Mucosa of descending colon (tissue), 3 donors: ENCODE data around the gene KRTAP2-4. TPM values are rescaled to one million over a fixed set of nuclear protein-coding genes. Genes with fewer than 3 reads are reported as not detected.
"Not testable (repeated sequence)": the region's sequence is repeated elsewhere in the genome, so short reads cannot be mapped to it uniquely, and the experiment has no call there.

ENCODE experiments used
- ATAC-seq: fragments of 200-7000 bp; cut with Tn5 transposase; one replicate; pipeline ENCODE4 v1.9.1; 2020; ENCODE audit warnings: mild to moderate bottlenecking, moderate library complexity
- DNase-seq, 3 donors: peaks; one replicate each; pipeline ENCODE4 v3.0.0-alpha.2; 2020
- H3K36me3 ChIP-seq: fragments of 200-600 bp; one replicate; pipeline ENCODE4 v1.8.0; 2021; ENCODE audit warnings: low read depth, mild to moderate bottlenecking
- H3K4me1 ChIP-seq: fragments of 200-600 bp; one replicate; pipeline ENCODE4 v1.8.0; 2021; ENCODE audit warnings: low read depth, mild to moderate bottlenecking
- H3K4me3 ChIP-seq: fragments of 200-600 bp; one replicate; pipeline ENCODE4 v1.8.0; 2021; ENCODE audit warnings: mild to moderate bottlenecking
- H3K9me3 ChIP-seq: fragments of 200-600 bp; one replicate; pipeline ENCODE4 v1.8.0; 2021; ENCODE audit warnings: mild to moderate bottlenecking
- CTCF ChIP-seq: fragments of 200-600 bp; IDR thresholded peaks from one replicate; pipeline ENCODE4 v1.8.0; 2022; ENCODE audit warnings: antibody characterized with exemption, mild to moderate bottlenecking
- intact Hi-C, 2 donors: fragments of 100-400 bp; cut with DNase I in 1 of 2; cut with micrococcal nuclease in 1 of 2; formaldehyde crosslinking; loops; one replicate each; pipeline versions ENCODE4 v1.11.0 to v1.11.1; 2022; cut with DNase I, micrococcal nuclease
- long read RNA-seq, 2 donors: library from polyadenylated mRNA; unstranded; transcript quantifications; one replicate each; pipeline ENCODE4 v2.0.0, GENCODE V29; 2019 to 2021
- total RNA-seq, 3 donors: library from RNA; stranded (reverse); fragmentation: NEBNext Ultra II Directional in 2 of 3; extraction: Animal tissue kit (Norgen Biotek cat#: 25700) in 2 of 3; gene quantifications; one replicate each; pipeline versions ENCODE4 v1.2.1 to v1.2.4, GENCODE V29; 2021 to 2023
- donor health status: DM: no; HTN: no; CAD: no; lungs with moderate emphysema.
- donor health status: DM: no; HTN: no; CAD: no.
- donor health status: DM: no; HTN: yes; CAD: no.

Gene KRTAP2-4
- not detected for total RNA-seq
- long read RNA-seq, donor 1, result 0 reads
- long read RNA-seq, donor 2, result 0 reads

- intact Hi-C loops, result no loop called here
- Histone ChIP-seq H3K4me3 (no peak within 1 kb of the TSS), H3K9me3 (no peaks in the 10 kb centered on the region), H3K4me1 (no peaks in the 10 kb centered on the region), H3K36me3 (no peaks in the 10 kb centered on the region)
- TF ChIP-seq CTCF, result no peak
- ATAC-seq (no peak), DNase-seq (no peak)
Observed at GRCh38 chr17:41065829-41066624, at the start of gene KRTAP2-4. Gene KRTAP2-4, minus strand, starts transcription at chr17:41065879. Its CDS starts 34 bp downstream, at chr17:41065845.

- no peaks in the 10 kb centered on the region for H3K9me3 ChIP-seq
- intact Hi-C loops, result no loop called here
- H3K4me3 ChIP-seq, result no peak overlapping the region
- ATAC-seq (no peak), DNase-seq (no peak)
- no peaks in the 10 kb centered on the region for H3K36me3 ChIP-seq
- TF ChIP-seq CTCF, result no peak
- H3K4me1 ChIP-seq, result no peaks in the 10 kb centered on the region
Observed at GRCh38 chr17:41111151-41111885, 45.6 kb upstream of the KRTAP2-4 start.

- H3K4me3 ChIP-seq, ATAC-seq, intact Hi-C loops, H3K4me1 ChIP-seq, DNase-seq, H3K36me3 ChIP-seq, H3K9me3 ChIP-seq: not testable (repeated sequence)
Observed at GRCh38 chr17:41108728-41109386, 43.2 kb upstream of the KRTAP2-4 start.

GRCh38 chr17:41107941-41108450 is 42.3 kb upstream of the KRTAP2-4 start:
- ATAC-seq (no peak), DNase-seq (no peak)
- no peak for TF ChIP-seq CTCF
- Histone ChIP-seq H3K36me3 (no peaks in the 10 kb centered on the region), H3K4me3 (no peak overlapping the region), H3K4me1 (no peaks in the 10 kb centered on the region), H3K9me3 (no peaks in the 10 kb centered on the region)
- intact Hi-C loops, result no loop called here

GRCh38 chr17:41105347-41105746 is 39.7 kb upstream of the KRTAP2-4 start, which contains the start of gene KRTAP4-9:
Gene KRTAP4-9, plus strand, starts transcription at chr17:41105389. Its CDS starts 0 bp downstream, at chr17:41105389.
- H3K36me3 ChIP-seq, H3K9me3 ChIP-seq, H3K4me3 ChIP-seq, DNase-seq, ATAC-seq, H3K4me1 ChIP-seq, intact Hi-C loops: not testable (repeated sequence)

- H3K9me3 ChIP-seq, intact Hi-C loops, ATAC-seq: not testable (repeated sequence)
Observed at GRCh38 chr17:41104386-41105038, 38.8 kb upstream of the KRTAP2-4 start.

More at GRCh38 chr17:41104386-41105038, 38.8 kb upstream of the KRTAP2-4 start:
- not testable (repeated sequence) for H3K36me3 ChIP-seq, H3K4me1 ChIP-seq, DNase-seq, H3K4me3 ChIP-seq
